Esophagus muscularis mucosa (tissue), 4 donors: ENCODE measurements around the gene CKLF. TPM values are rescaled to one million over a fixed set of nuclear protein-coding genes. Genes with fewer than 3 reads are reported as not detected.

Experiments
- DNase-seq: peaks from one replicate; pipeline ENCODE4 v3.0.0-alpha.2; 2017; ENCODE audit errors: extremely low spot score
- H3K27ac ChIP-seq, 4 donors: fragments of 200-600 bp; sonication (generic); replicated peaks in 1 of 4; 1 replicate in 3 of 4; 2 replicates in 1 of 4; pipeline ENCODE4 v1.5.1; 2016 to 2019; ENCODE audit warnings: mild to moderate bottlenecking in 1 of 4
- H3K27me3 ChIP-seq, 4 donors: fragments of 200-600 bp; sonication (generic); one replicate each; pipeline versions ENCODE4 v1.5.1 to v1.6.0; 2016 to 2019
- H3K36me3 ChIP-seq, 4 donors: fragments of 200-600 bp; sonication (generic); one replicate each; pipeline ENCODE4 v1.5.1; 2016 to 2019
- H3K4me1 ChIP-seq, 4 donors: fragments of 200-600 bp; sonication (generic); one replicate each; pipeline ENCODE4 v1.5.1; 2016 to 2019
- H3K4me3 ChIP-seq, 4 donors: fragments of 200-600 bp; sonication (generic); 1 replicate in 2 of 4; 2 replicates in 2 of 4; pipeline ENCODE4 v1.5.1; 2016 to 2019; ENCODE audit warnings: mild to moderate bottlenecking in 4 of 4, moderate library complexity in 1 of 4
- H3K9me3 ChIP-seq, 4 donors: fragments of 200-600 bp; sonication (generic); 1 replicate in 3 of 4; 2 replicates in 1 of 4; pipeline ENCODE4 v1.5.1; 2016 to 2019
- EP300 ChIP-seq: sonication (generic); formaldehyde crosslinking; IDR thresholded peaks from one replicate; pipeline ENCODE4 v1.6.1; 2017; ENCODE audit warnings: antibody characterized with exemption
- POLR2A ChIP-seq: fragments of 450-650 bp; IDR thresholded peaks from one replicate; pipeline ENCODE4 v1.6.1; 2017; ENCODE audit warnings: antibody characterized with exemption, moderate library complexity, mild to moderate bottlenecking, low read depth
- POLR2AphosphoS5 ChIP-seq, 2 donors: sonication (generic); formaldehyde crosslinking; IDR thresholded peaks; one replicate each; pipeline ENCODE4 v1.6.1; 2017; ENCODE audit warnings: antibody characterized with exemption in 2 of 2
- WGBS: methylation state at CpG from one replicate; pipeline ENCODE4 v1.1.5; 2018; 5-methylcytosine and 5-hydroxymethylcytosine counted together
- intact Hi-C: fragments of 100-400 bp; cut with DNase I; formaldehyde crosslinking; loops from one replicate; pipeline ENCODE4 v1.15.1; 2023
- total RNA-seq, 4 donors: library from RNA; depleted of rRNA; stranded (reverse); fragments of >200 nt; gene quantifications; one replicate each; pipeline versions ENCODE4 v1.1.0 to v1.2.1, GENCODE V29; 2016
- TF ChIP-seq, protein P1 (sequence below), 3 experiments: fragments of 200-600 bp in 2 of 3; fragments of 450-650 bp in 1 of 3; sonication (generic) in 2 of 3; IDR thresholded peaks; one replicate each; pipeline ENCODE4 v1.5.1; 2017 to 2019; ENCODE audit warnings: antibody characterized with exemption in 3 of 3, mild to moderate bottlenecking in 2 of 3, moderate library complexity in 1 of 3

Gene CKLF
- total RNA-seq, 4 donors from 2014 or later, result 18.1 to 28.2 (median 24.2) TPM

DNA sequence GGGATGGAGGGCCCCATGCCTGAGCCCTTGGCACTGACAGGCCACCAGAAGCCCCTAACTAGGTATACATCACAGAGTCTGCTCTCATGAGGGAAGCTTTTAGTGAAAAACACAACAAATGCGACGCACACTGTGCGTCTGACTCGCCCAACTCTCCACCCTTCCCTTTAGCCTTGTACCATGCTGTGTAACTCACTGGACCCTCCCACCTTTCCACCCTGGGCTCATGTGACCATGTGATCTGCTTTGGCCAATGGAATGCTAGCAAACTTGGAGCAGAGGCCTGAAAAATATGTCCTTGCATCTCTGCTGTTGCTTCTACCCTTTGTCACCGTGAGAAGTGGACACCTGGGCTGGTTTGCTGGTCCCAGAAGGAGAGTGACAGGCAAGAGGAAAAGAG is 24.1 kb upstream of the CKLF start:
- no peak for TF ChIP-seq POLR2A
- TF ChIP-seq POLR2AphosphoS5 (IDR thresholded peaks at IDR 0.05), result no peak
- TF ChIP-seq, protein P1, sequence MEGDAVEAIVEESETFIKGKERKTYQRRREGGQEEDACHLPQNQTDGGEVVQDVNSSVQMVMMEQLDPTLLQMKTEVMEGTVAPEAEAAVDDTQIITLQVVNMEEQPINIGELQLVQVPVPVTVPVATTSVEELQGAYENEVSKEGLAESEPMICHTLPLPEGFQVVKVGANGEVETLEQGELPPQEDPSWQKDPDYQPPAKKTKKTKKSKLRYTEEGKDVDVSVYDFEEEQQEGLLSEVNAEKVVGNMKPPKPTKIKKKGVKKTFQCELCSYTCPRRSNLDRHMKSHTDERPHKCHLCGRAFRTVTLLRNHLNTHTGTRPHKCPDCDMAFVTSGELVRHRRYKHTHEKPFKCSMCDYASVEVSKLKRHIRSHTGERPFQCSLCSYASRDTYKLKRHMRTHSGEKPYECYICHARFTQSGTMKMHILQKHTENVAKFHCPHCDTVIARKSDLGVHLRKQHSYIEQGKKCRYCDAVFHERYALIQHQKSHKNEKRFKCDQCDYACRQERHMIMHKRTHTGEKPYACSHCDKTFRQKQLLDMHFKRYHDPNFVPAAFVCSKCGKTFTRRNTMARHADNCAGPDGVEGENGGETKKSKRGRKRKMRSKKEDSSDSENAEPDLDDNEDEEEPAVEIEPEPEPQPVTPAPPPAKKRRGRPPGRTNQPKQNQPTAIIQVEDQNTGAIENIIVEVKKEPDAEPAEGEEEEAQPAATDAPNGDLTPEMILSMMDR (IDR thresholded peaks at IDR 0.05), result no peak
- TF ChIP-seq EP300, result no peak
- 100% methylated on average over 5 of the region's 5 CpGs for WGBS
- Histone ChIP-seq H3K27ac (no peak overlapping the region), H3K4me3 (no peak overlapping the region), H3K36me3 (peaks cover 48 to 98% (median 80%) of the 10 kb centered on the region in 4 donors), H3K9me3 (no peaks in the 10 kb centered on the region), H3K4me1 (peaks cover 0 to 18% (median 13%) of the 10 kb centered on the region in 4 donors), H3K27me3 (no peaks in the 10 kb centered on the region)
- no peak for DNase-seq
- intact Hi-C loops, result no loop called here

DNA sequence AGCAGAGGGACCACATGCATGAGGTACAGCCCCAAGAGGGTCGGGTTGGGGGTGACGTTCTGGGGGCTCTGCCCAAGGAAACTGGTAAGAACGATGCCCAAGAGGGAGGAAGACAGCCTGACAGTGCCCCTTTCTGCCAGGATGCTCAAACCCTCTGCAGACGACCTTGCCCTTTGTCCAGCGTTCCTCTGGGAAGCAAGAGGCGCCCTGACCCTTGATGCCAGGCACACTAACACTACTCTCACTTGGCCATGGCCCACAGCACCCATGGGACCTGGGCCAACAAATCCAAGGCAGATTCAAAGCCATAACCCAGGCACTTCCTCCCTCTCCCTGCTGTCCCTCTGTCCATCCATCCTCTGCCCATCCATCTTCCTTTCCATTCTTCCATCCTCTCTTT is 22.9 kb upstream of the CKLF start:
- DNase-seq, result no peak
- 89% methylated on average over 6 of the region's 6 CpGs for WGBS
- intact Hi-C loops, result no loop called here

DNA sequence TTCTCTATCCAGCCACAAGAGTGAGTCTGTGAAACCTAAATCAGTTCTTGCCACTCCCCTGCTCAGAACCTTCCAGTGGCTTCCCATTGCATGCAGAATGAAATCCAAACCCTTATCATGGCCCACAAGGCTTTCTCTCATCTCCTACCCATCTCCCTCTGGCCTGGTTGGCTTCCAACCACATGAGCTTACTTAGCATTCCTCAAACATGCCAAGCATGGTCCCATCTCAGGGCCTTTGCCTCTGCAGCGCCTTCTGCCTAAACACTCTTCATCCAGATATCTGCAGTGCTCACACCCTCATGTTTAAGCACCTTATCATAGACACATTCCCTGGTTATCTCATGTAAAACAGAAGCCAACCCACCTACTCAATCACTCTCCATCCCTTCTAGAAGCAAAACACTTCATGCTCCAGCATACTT is 18.0 kb upstream of the CKLF start:
- H3K4me1 ChIP-seq, result peaks cover 0 to 3% (median 1%) of the 10 kb centered on the region in 4 donors
- H3K27ac ChIP-seq, result no peak overlapping the region
- TF ChIP-seq POLR2A, result no peak
- TF ChIP-seq, protein P1 (IDR thresholded peaks at IDR 0.05), result no peak
- TF ChIP-seq POLR2AphosphoS5 (IDR thresholded peaks at IDR 0.05), result no peak
- TF ChIP-seq EP300, result no peak
- H3K9me3 ChIP-seq, result no peaks in the 10 kb centered on the region
- peaks cover 56 to 99% (median 72%) of the 10 kb centered on the region in 4 donors for H3K36me3 ChIP-seq
- H3K27me3 ChIP-seq, result no peaks in the 10 kb centered on the region
- WGBS, result 45% methylated on average over 1 of the region's 1 CpG
- no peak for DNase-seq
- intact Hi-C loops, result no loop called here
- H3K4me3 ChIP-seq, result no peak overlapping the region

More for the DNA sequence above, 22.9 kb upstream of the CKLF start:
- no peaks in the 10 kb centered on the region for H3K27me3 ChIP-seq
- no peak for TF ChIP-seq POLR2A
- TF ChIP-seq EP300, result no peak
- TF ChIP-seq, protein P1 (IDR thresholded peaks at IDR 0.05), result no peak
- no peak for TF ChIP-seq POLR2AphosphoS5 (IDR thresholded peaks at IDR 0.05)
- H3K4me1 ChIP-seq, result peaks cover 0 to 6% (median 5%) of the 10 kb centered on the region in 4 donors
- no peak overlapping the region for H3K4me3 ChIP-seq
- H3K27ac ChIP-seq, result no peak overlapping the region
- H3K9me3 ChIP-seq, result no peaks in the 10 kb centered on the region
- peaks cover 53 to 100% (median 80%) of the 10 kb centered on the region in 4 donors for H3K36me3 ChIP-seq

DNA sequence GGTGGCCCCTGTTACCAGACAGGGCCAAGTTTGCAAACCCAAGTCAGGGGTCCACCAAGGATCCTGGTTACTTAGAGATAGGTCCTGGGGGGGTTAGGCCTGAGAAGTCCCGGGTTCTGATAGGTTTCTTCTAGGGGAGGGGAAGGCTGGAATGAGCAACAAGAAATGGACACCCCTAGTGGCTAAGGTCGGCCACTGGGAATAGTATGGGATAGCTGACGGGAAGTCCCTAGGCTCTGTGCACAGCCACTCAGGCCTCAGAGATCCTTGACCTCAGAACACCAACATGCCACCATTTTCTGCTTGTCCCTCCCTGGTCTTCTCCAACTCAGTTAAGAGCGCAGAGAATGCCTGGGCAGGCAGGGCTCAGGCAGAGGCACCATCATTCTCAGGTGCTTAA is 15.9 kb upstream of the CKLF start:
- WGBS, result 90% methylated on average over 3 of the region's 4 CpGs
- intact Hi-C loops, result no loop called here

More for the DNA sequence above, 15.9 kb upstream of the CKLF start:
- peaks cover 0 to 3% (median 1%) of the 10 kb centered on the region in 4 donors for H3K4me1 ChIP-seq
- TF ChIP-seq POLR2AphosphoS5 (IDR thresholded peaks at IDR 0.05) (no peak), POLR2A (no peak), EP300 (no peak)
- TF ChIP-seq, protein P1 (IDR thresholded peaks at IDR 0.05), result no peak
- H3K4me3 ChIP-seq, result no peak overlapping the region
- no peak overlapping the region for H3K27ac ChIP-seq
- no peaks in the 10 kb centered on the region for H3K9me3 ChIP-seq
- no peak for DNase-seq
- H3K36me3 ChIP-seq, result peaks cover 38 to 96% (median 61%) of the 10 kb centered on the region in 4 donors
- no peaks in the 10 kb centered on the region for H3K27me3 ChIP-seq
